Activated CD8-positive, alpha-beta memory T cell treated with anti-CD3 and anti-CD28 coated beads, Interleukin-2, amount 10 ng/mL, durations not matched to agents 7 days and 5 days (primary cell): ENCODE results near the gene ANP32A. TPM values are rescaled to one million over a fixed set of nuclear protein-coding genes. Genes with fewer than 3 reads are reported as not detected.
"Not testable (repeated sequence)": the region's sequence is repeated elsewhere in the genome, so short reads cannot be mapped to it uniquely, and the experiment has no call there.

Experiments used
- ATAC-seq: fragments of 150-1000 bp; cut with Tn5 transposase; one replicate; pipeline ENCODE4 v1.10.0; 2021; ENCODE audit warnings: moderate library complexity
- CTCF ChIA-PET: fragments of 350-600 bp; sonication (Branson Sonifier 250); formaldehyde crosslinking; loops from one replicate; lab custom pipeline; 2021; ENCODE audit warnings: antibody characterized with exemption; lab: Charles Lee
- DNase-seq: peaks from one replicate; pipeline ENCODE4 v3.0.0-alpha.2; 2020
- H3K27ac Mint-ChIP-seq: one replicate; pipeline ENCODE4 v1.8.0; 2021; ENCODE audit warnings: mild to moderate bottlenecking, mixed read lengths
- H3K27me3 Mint-ChIP-seq: one replicate; pipeline ENCODE4 v1.8.0; 2021; ENCODE audit warnings: mixed read lengths
- H3K36me3 Mint-ChIP-seq: one replicate; pipeline ENCODE4 v1.8.0; 2021; ENCODE audit warnings: mild to moderate bottlenecking, mixed read lengths
- H3K4me1 Mint-ChIP-seq: one replicate; pipeline ENCODE4 v1.8.0; 2021; ENCODE audit warnings: mixed read lengths
- H3K4me3 Mint-ChIP-seq: one replicate; pipeline ENCODE4 v1.8.0; 2021; ENCODE audit warnings: mild to moderate bottlenecking, moderate library complexity, mixed read lengths
- H3K9me3 Mint-ChIP-seq: one replicate; pipeline ENCODE4 v1.8.0; 2022; ENCODE audit warnings: low read depth, mixed read lengths
- total RNA-seq, 2 experiments: library from RNA; stranded (reverse); gene quantifications; one replicate each; pipeline ENCODE4 v1.2.3, GENCODE V29; 2021

ANP32A gene
- total RNA-seq = 100 to 1,000 TPM; 196 to 320 TPM

DNA sequence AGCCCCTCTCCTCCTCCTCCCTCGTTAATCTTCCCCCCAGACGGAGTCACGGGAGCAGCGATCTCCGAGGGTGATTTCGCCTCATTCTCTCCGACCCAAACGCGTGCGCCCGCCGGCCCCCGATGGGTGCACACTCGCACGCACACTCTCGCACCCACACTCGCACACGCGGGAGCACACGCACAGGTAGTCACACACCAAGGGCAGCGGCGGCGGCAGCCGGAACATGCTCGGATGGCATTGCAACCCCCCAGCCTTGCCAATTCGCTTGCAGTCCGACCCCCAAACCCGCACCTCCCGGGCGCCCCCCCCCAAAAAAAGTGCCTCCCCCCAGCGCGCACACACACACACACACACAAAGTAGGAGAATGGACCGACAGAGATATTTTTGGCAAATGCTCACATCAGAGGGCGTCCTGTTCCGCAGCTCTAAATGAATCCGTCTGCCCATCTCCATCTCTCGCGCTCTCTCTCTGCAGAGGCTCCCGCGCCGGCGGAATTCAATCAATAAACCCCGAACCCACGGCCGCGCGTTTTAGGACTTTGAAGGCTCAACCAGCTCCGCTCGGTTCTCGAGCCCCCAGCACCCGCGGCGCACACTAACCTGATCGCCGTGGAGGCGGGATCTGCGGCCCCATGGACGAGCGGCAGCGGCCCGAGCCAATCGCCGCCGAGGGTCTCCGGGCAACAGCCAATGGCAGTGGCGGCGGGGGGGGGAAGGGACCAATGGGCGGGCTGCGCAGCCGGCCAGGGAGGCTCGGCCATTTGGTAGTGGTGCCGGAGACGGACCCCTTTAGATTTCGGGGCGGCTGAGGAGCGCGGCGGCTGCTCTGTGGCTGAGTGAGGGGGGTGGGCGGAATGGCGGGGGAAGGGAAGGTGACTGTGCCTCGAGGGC lies at the start of gene ANP32A:
TSS of gene ANP32A (minus strand) at position 601 of the 895 bp plus-strand sequence. CDS start at position 457, 144 bp downstream.
- Mint-ChIP-seq H3K4me3 (peak within 1 kb of the TSS; percentile 90), H3K27ac (peak within 1 kb of the TSS; percentile 94), H3K4me1 (peaks cover 33% of the 10 kb centered on the region), H3K36me3 (peaks cover 11% of the 10 kb centered on the region), H3K27me3 (no peaks in the 10 kb centered on the region), H3K9me3 (no peaks in the 10 kb centered on the region)
- ATAC-seq (peak; percentile 80), DNase-seq (peak; percentile 95)
- CTCF ChIA-PET = interaction anchor here (0.6 to 3.1 kb wide), 2 partner anchors 8 to 36 kb away, joined by 3 to 13 read pairs; no protein-coding TSS in a partner anchor

DNA sequence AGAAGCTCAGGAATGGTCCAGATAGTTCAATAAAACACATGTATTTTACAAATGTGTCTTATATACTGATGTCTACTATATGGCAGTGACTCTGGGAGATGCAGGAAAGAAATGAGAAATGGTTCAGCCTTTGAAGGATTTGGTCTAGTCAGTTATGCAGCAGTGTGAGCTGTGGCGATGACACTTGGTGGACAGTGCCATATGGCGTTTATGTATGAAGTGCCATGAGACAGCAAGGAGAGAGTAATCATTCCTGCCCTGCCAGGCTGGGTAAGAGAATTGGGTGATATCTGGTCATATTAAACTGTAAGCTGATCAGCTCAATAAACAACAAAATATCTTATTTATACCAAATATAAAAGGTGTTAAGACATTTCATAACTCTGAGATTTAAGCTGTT lies 47.6 kb upstream of the ANP32A start:
- Mint-ChIP-seq H3K27ac (no peak overlapping the region), H3K27me3 (peaks cover 32% of the 10 kb centered on the region), H3K4me1 (no peaks in the 10 kb centered on the region), H3K9me3 (no peaks in the 10 kb centered on the region), H3K36me3 (no peaks in the 10 kb centered on the region), H3K4me3 (no peak overlapping the region)
- DNase-seq = no peak
- CTCF ChIA-PET = interaction anchor here (1.6 to 1.7 kb wide), 2 partner anchors 7 to 309 kb away, joined by 4 to 6 read pairs; no protein-coding TSS in a partner anchor
- no peak for ATAC-seq

DNA sequence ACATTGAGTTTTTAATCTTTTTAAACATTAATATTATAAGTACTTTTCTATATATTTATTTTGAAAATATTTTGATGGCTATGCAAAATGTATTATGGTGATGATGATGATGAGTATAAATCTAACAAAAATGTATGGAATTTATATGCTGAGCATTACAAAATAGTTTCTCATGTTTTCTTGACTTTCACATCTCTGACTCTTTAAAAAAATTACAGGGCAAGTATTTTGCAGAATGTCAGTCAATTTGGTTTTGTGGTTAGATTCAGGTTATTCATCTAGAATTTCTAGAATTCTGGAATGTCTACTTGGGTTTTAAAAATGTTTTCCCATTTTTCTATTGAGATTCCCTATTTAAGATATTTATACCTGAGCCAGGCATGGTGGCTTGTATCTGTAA lies 41.7 kb upstream of the ANP32A start:
- CTCF ChIA-PET = no interaction called here
- Mint-ChIP-seq H3K4me3 (no peak overlapping the region), H3K4me1 (no peaks in the 10 kb centered on the region), H3K27me3 (peaks cover 13% of the 10 kb centered on the region), H3K36me3 (peaks cover 5% of the 10 kb centered on the region), H3K27ac (no peak overlapping the region), H3K9me3 (peaks cover 7% of the 10 kb centered on the region)
- no peak for ATAC-seq
- no peak for DNase-seq

DNA sequence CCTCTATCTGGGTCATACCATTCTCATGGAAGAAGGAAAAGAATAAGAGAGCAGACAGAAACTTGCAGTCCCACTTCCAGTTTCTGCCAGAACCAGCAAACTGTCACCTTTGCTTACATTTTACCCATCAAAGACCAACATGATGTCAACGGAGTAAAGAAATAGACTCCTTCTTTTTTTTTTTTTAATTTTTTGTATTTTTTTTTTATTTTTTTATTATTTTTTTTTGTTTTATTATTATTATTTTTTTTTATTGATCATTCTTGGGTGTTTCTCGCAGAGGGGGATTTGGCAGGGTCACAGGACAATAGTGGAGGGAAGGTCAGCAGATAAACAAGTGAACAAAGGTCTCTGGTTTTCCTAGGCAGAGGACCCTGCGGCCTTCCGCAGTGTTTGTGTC lies 38.0 kb upstream of the ANP32A start:
- peaks cover 26% of the 10 kb centered on the region for H3K27me3 Mint-ChIP-seq
- H3K4me1 Mint-ChIP-seq, DNase-seq, H3K36me3 Mint-ChIP-seq, H3K27ac Mint-ChIP-seq, ATAC-seq, CTCF ChIA-PET, H3K4me3 Mint-ChIP-seq: not testable (repeated sequence)
- H3K9me3 Mint-ChIP-seq = peaks cover 11% of the 10 kb centered on the region

DNA sequence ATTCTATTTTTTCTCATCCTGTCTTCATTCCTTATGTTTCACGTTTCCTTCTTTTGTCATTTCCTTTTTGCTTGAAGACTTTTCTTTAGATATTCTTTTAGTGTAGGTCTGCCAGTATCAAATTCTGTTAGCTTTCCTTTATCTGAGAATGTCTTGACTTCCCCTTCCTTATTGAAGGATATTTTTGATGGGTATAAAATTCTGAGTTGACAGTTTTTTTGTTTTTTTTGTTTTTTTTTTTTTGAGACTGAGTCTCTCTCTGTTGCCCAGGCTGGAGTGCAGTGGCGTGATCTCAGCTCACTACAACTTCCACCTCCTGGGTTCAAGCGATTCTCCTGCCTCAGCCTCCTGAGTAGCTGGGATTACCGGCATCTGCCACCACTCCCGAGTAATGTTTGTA lies 36.7 kb upstream of the ANP32A start:
- CTCF ChIA-PET, ATAC-seq, H3K4me1 Mint-ChIP-seq, H3K36me3 Mint-ChIP-seq, H3K27ac Mint-ChIP-seq, DNase-seq, H3K4me3 Mint-ChIP-seq: not testable (repeated sequence)
- Mint-ChIP-seq H3K9me3 (peaks cover 11% of the 10 kb centered on the region), H3K27me3 (peaks cover 34% of the 10 kb centered on the region)

DNA sequence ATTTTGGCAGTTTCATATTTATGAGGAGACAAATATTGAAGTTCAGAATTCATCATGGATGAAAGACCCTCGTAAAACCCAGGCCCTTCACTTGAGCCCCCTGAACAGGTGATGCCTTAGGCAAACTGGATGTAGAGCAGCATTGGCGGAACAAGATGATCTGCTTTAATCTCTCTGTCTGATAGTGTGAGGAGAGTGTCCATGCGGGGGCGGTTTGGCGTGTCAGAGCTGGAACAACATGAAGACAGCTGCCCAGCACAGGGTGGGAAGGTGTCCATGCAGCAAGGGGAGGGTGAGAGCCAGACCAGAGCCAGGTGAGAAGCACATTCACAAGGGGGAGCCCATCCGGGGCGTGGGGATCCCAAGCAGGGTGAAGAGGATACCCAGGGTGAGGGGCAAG lies 31.8 kb upstream of the ANP32A start:
- DNase-seq (no peak), ATAC-seq (no peak)
- Mint-ChIP-seq H3K4me1 (no peaks in the 10 kb centered on the region), H3K36me3 (no peaks in the 10 kb centered on the region), H3K27me3 (peaks cover 46% of the 10 kb centered on the region), H3K27ac (no peak overlapping the region), H3K4me3 (no peak overlapping the region), H3K9me3 (peaks cover 4% of the 10 kb centered on the region)
- CTCF ChIA-PET = interaction anchor here (1.1 to 1.2 kb wide), 2 partner anchors 24 to 302 kb away, joined by 3 to 4 read pairs; no protein-coding TSS in a partner anchor

DNA sequence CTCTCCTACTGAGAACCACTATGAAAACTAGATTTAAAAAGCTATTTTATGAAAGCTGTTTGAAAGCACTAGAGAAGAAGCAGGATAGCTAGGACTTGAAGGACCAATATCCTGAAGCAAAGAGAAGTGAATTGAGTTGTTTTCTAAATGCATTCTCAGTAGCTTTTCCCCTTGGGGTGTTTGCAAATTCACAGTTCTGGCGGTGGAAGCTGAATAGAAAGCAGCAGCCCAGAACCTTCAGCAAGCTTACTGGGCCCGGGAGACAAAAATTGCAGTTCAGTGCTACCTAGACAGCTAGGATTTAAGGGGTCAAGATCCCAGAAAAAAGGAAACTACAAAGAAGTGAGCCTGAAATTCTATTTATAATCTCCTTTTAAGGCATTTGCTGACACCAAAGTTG lies 31.3 kb upstream of the ANP32A start:
- ATAC-seq (no peak), DNase-seq (no peak)
- Mint-ChIP-seq H3K27ac (no peak overlapping the region), H3K9me3 (peaks cover 1% of the 10 kb centered on the region), H3K4me3 (no peak overlapping the region), H3K36me3 (no peaks in the 10 kb centered on the region), H3K4me1 (no peaks in the 10 kb centered on the region), H3K27me3 (peaks cover 49% of the 10 kb centered on the region)
- CTCF ChIA-PET = interaction anchor here (1.1 to 1.2 kb wide), 2 partner anchors 25 to 302 kb away, joined by 3 to 4 read pairs; no protein-coding TSS in a partner anchor

DNA sequence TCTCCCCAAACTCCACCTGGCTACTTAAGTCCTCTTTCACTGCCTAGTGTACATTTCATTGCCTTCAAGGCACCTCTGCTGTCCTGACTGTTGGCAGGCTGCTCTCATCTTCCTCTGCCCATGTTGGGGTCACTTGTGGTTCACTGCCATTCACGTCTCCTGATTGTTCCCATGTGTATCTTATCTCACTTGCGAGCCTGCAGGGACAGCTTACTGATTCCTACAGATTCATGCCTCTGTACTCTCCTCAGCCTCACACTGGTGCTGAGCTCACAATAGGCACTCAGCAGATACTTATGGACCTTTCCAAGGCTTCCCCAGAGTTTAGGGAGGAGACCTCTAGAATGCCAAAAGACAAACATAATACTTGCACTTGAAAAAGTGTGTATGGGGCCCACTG lies 28.8 kb upstream of the ANP32A start:
- Mint-ChIP-seq H3K9me3 (no peaks in the 10 kb centered on the region), H3K27ac (no peak overlapping the region)

DNA sequence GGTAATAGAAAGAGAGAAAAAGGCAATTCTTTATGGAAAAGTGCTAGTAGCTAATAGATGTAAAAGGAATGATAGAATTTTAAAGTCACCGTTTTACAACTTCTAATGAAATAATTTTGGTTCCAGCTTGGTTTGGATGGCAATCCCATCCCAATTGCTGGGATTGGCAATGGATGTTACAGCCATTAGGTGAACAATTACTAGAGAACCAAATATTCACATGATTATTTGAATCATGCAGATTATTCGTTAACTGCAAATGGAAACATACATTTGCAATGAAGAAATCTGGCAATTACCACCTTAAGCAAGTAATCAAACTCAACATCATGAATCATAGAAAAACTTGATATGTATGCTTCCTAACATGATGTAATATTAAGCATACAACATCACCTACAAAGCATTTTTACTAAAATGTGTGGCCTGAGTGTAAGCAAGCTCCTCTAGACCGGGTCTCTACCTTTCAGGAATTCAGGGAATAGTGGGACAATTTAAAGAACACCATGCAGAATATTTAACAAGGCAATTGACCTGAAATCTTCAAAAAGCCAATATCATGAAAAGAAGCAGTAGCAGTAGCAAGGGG lies 26.2 kb upstream of the ANP32A start:
- Mint-ChIP-seq H3K27ac (no peak overlapping the region), H3K4me1 (peaks cover 8% of the 10 kb centered on the region), H3K4me3 (no peak overlapping the region), H3K9me3 (no peaks in the 10 kb centered on the region), H3K36me3 (no peaks in the 10 kb centered on the region), H3K27me3 (peaks cover 53% of the 10 kb centered on the region)
- CTCF ChIA-PET = no interaction called here
- DNase-seq (no peak), ATAC-seq (no peak)

More for the DNA sequence above, 28.8 kb upstream of the ANP32A start:
- Mint-ChIP-seq H3K4me1 (no peaks in the 10 kb centered on the region), H3K36me3 (no peaks in the 10 kb centered on the region), H3K4me3 (no peak overlapping the region), H3K27me3 (peaks cover 48% of the 10 kb centered on the region)
- CTCF ChIA-PET = interaction anchor here (1.0 to 1.2 kb wide), 2 partner anchors 15 to 26 kb away, joined by 3 to 4 read pairs; no protein-coding TSS in a partner anchor
- DNase-seq (no peak), ATAC-seq (no peak)

DNA sequence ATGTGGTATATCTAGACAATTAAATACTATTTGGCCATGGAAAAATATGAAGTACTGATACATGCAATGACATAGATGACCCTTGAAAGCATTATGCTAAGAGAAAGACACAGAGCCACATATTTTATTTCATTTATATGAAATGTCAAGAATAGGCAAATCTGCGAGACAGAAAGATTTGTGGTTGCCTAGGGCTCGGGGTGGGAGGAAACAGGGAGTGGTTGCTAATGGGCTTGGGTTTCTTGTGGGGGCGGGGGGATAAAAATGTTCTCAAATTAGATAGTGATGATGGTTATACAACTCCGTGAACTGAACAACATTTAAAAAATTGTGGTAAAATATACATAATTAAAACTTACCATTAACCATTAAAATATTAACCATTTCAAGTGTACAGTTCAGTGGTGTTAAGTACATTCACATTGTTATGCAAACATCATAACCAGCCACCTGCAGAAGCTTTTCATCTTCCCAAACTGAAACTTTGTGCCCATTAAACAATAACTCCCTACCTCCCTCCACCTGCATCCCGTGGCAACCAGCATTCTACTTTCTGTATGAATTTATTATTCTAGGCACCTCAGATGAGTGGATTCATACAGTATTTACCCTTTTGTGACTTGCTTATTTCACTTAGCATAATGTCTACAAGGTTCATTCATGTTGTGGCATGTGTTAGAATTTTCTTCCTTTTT lies 24.3 kb upstream of the ANP32A start:
- peaks cover 67% of the 10 kb centered on the region for H3K27me3 Mint-ChIP-seq
- CTCF ChIA-PET = no interaction called here

DNA sequence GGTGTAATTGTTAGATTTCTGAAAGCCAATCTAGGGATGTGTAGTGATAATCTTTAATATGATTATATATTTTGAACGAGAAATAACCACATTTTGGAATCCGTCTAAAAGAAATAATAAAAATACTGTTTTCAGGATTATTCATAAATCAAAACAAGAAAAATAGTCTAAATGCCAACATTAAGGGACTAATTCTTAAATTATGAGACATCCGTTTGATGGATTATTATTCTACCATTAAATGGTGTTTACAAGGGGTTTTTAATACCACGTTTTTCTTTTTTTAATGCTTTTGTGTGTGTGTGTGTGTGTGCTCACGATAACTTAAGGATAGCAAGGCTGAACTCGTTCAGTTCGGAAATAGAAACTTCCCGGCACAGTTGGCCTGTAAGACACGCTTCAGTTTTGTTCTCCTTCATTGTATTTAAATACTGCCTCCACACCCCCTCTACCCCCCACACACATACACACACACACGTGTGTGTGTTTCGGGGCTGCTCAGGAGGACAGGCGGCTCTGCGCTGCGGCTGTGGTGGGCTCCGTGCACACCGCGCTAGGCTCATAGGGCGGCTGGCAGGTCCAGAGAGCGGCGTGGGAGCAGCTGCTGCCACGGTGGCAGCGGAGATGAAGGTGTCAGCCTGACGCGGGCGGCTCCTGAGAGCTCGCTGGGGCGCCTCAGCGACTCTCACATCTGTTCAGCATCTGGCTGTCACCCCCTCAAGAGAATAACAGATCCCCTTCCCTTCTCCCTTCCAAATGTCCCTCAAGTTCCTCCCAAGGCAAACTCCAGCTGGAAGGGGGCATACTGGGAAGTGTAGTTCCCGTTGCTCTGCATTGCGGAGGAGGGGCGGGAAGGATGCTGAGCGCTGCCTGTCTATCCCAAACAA lies 23.0 kb upstream of the ANP32A start:
- ATAC-seq = peak; percentile 82
- no peak overlapping the region for H3K27ac Mint-ChIP-seq
- H3K4me1 Mint-ChIP-seq = peaks cover 8% of the 10 kb centered on the region
- H3K9me3 Mint-ChIP-seq = no peaks in the 10 kb centered on the region
- no peak for DNase-seq
- no peaks in the 10 kb centered on the region for H3K36me3 Mint-ChIP-seq
- H3K4me3 Mint-ChIP-seq = peak overlapping the region; percentile 46
- CTCF ChIA-PET = interaction anchor here (0.8 to 1.0 kb wide), 2 partner anchors 32 to 81 kb away, joined by 3 read pairs; no protein-coding TSS in a partner anchor
- H3K27me3 Mint-ChIP-seq = peaks cover 71% of the 10 kb centered on the region

More for the DNA sequence above, 24.3 kb upstream of the ANP32A start:
- Mint-ChIP-seq H3K4me3 (no peak overlapping the region), H3K4me1 (peaks cover 8% of the 10 kb centered on the region), H3K27ac (no peak overlapping the region), H3K9me3 (no peaks in the 10 kb centered on the region), H3K36me3 (no peaks in the 10 kb centered on the region)
- ATAC-seq (no peak), DNase-seq (no peak)

DNA sequence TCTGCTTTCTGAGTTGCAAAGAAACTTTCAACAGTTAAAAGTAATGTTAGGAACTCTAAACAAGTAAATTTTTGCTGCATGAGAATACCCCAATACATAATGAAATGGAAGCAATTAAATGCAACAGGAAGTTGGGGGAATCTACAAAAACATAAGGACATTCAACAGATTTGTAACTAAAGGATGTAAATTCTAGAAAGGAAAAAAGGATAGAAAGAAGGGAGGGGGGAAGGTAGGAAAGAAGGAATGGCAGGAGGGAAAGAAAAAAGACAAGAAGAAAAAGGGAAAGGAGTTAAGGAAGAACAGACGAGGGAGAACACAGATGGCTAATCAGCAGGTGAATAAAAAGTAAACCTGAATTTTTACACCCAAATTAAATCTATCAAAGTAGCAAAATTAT lies 22.3 kb upstream of the ANP32A start:
- no peak for ATAC-seq
- peaks cover 8% of the 10 kb centered on the region for H3K4me1 Mint-ChIP-seq
- no peak for DNase-seq
- no peaks in the 10 kb centered on the region for H3K36me3 Mint-ChIP-seq
- H3K4me3 Mint-ChIP-seq = no peak overlapping the region
- H3K27me3 Mint-ChIP-seq = peaks cover 74% of the 10 kb centered on the region
- H3K9me3 Mint-ChIP-seq = no peaks in the 10 kb centered on the region
- no peak overlapping the region for H3K27ac Mint-ChIP-seq
- CTCF ChIA-PET = no interaction called here
